HG02759 (cell line): ENCODE results near the gene TPPP.
"Not testable (repeated sequence)": the region's sequence is repeated elsewhere in the genome, so short reads cannot be mapped to it uniquely, and the experiment has no call there.

Experiments used
- ATAC-seq: cut with Tn5 transposase; IDR thresholded peaks from one replicate; pipeline ENCODE4 v1.9.1; 2021; ENCODE audit warnings: mild to moderate bottlenecking, moderate library complexity; ENCODE audit not compliant: unreplicated experiment

TPPP gene

GRCh38 chr5:628351-629205 is 64.6 kb downstream of the TPPP start:
- not testable (repeated sequence) for ATAC-seq

GRCh38 chr5:627840-628239 is 65.3 kb downstream of the TPPP start:
- no peak for ATAC-seq

GRCh38 chr5:626850-627249 is 66.3 kb downstream of the TPPP start:
- no peak for ATAC-seq

- ATAC-seq, result no peak
These were observed 67.6 kb downstream of the TPPP start for GRCh38 chr5:625516-625915.

- no peak for ATAC-seq
These were observed 68.3 kb downstream of the TPPP start for GRCh38 chr5:624951-625230.

GRCh38 chr5:624118-624950 is 68.8 kb downstream of the TPPP start:
- ATAC-seq, result no peak

GRCh38 chr5:623531-623930 is 69.6 kb downstream of the TPPP start:
- no peak for ATAC-seq

- ATAC-seq, result no peak
These were observed 70.1 kb downstream of the TPPP start for GRCh38 chr5:622946-623522.

- no peak for ATAC-seq
These were observed 70.8 kb downstream of the TPPP start for GRCh38 chr5:622359-622758.

- ATAC-seq, result no peak
These were observed 71.8 kb downstream of the TPPP start for GRCh38 chr5:621341-621761.

GRCh38 chr5:620586-621180 is 72.5 kb downstream of the TPPP start:
- no peak for ATAC-seq

GRCh38 chr5:620152-620551 is 73.0 kb downstream of the TPPP start:
- no peak for ATAC-seq

- ATAC-seq, result no peak
These were observed 73.7 kb downstream of the TPPP start for GRCh38 chr5:619444-619843.

GRCh38 chr5:618450-618849 is 74.7 kb downstream of the TPPP start:
- no peak for ATAC-seq

- no peak for ATAC-seq
These were observed 75.3 kb downstream of the TPPP start for GRCh38 chr5:617896-618295.

GRCh38 chr5:616484-617039 is 76.6 kb downstream of the TPPP start:
- ATAC-seq, result no peak

GRCh38 chr5:612498-613424 is 80.4 kb downstream of the TPPP start:
- peak; percentile 38 for ATAC-seq

- peak; percentile 76 for ATAC-seq
These were observed 81.2 kb downstream of the TPPP start, which contains the start of gene CEP72 for GRCh38 chr5:611731-612486. Gene CEP72, plus strand, starts transcription at chr5:612340. Its CDS starts 22 bp downstream, at chr5:612362.
